ENCODE data around the gene SMCO3.

Gene SMCO3

GRCh38 chr12:14802721-14803010 is 11.3 kb downstream of the SMCO3 start:
- no peak for TF ChIP-seq CTCF (IDR thresholded peaks at IDR 0.05; ENCODE audit: insufficient read depth, low read depth, low read length, missing control alignments)
- H3K4me3 ChIP-seq (ENCODE audit: low read length) = peak overlapping the region; percentile 94
- no peak for DNase-seq (ENCODE audit: low read depth)

- no peak for DNase-seq (ENCODE audit: low read depth)
- no peak for TF ChIP-seq CTCF (IDR thresholded peaks at IDR 0.05; ENCODE audit: insufficient read depth, low read depth, low read length, missing control alignments)
- H3K4me3 ChIP-seq (ENCODE audit: low read length) = peak overlapping the region; percentile 94
Observed at GRCh38 chr12:14802247-14802646, 11.7 kb downstream of the SMCO3 start.

- DNase-seq (ENCODE audit: low read depth) = no peak
- H3K4me3 ChIP-seq (ENCODE audit: low read length) = no peak overlapping the region
- no peak for TF ChIP-seq CTCF (IDR thresholded peaks at IDR 0.05; ENCODE audit: insufficient read depth, low read depth, low read length, missing control alignments)
Observed at GRCh38 chr12:14795028-14795448, 18.9 kb downstream of the SMCO3 start.

GRCh38 chr12:14785568-14785967 is 28.4 kb downstream of the SMCO3 start:
- no peak overlapping the region for H3K4me3 ChIP-seq (ENCODE audit: low read length)
- DNase-seq (ENCODE audit: low read depth) = no peak
- no peak for TF ChIP-seq CTCF (IDR thresholded peaks at IDR 0.05; ENCODE audit: insufficient read depth, low read depth, low read length, missing control alignments)

GRCh38 chr12:14784471-14784870 is 29.5 kb downstream of the SMCO3 start:
- DNase-seq (ENCODE audit: low read depth) = no peak
- no peak overlapping the region for H3K4me3 ChIP-seq (ENCODE audit: low read length)
- no peak for TF ChIP-seq CTCF (IDR thresholded peaks at IDR 0.05; ENCODE audit: insufficient read depth, low read depth, low read length, missing control alignments)

DNA sequence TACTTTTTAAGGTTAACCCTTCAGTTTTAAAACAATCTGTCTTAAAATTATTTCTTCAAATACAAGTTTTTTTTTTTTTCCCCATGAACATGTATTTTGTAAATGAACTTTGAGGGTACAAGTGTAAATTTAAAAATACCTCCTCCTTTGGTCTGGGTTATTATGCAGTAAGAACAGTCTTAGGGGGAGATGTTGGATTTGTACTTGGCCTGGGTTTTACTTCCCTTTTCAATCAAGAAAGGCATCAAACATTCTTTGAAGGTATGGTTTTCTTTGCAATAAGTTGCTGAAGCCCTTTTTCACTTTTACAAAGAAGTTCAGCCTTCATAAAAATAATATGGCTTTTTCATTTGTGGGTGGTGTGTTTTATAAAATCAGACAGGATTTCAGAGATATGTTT is 31.2 kb downstream of the SMCO3 start:
- DNase-seq (ENCODE audit: low read depth) = no peak
- no peak overlapping the region for H3K4me3 ChIP-seq (ENCODE audit: low read length)
- TF ChIP-seq CTCF (IDR thresholded peaks at IDR 0.05; ENCODE audit: insufficient read depth, low read depth, low read length, missing control alignments) = no peak

DNA sequence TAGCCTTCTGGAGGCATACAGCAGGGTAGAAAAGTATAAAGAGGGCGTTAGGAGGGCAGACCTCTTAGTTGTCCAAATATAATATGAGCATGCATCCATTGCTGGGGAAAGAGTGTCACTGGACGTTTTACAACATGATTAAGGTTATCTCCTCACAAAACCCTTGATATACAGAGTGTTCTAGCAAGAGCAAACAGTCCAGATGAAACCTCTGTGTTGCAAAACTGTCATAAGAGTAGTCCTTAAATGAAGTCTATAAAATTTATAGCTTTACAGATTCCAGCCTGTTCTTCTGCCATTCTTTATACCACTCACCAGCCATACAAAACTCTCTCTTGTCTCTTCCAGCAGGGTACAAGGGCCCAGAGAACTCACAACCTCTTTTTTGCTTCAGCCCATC is 32.4 kb downstream of the SMCO3 start:
- H3K4me3 ChIP-seq (ENCODE audit: low read length) = no peak overlapping the region
- no peak for DNase-seq (ENCODE audit: low read depth)
- no peak for TF ChIP-seq CTCF (IDR thresholded peaks at IDR 0.05; ENCODE audit: insufficient read depth, low read depth, low read length, missing control alignments)
